Type B pancreatic cell (in vitro differentiated cells): ENCODE results near the gene TMBIM1. TPM values are rescaled to one million over a fixed set of nuclear protein-coding genes. Genes with fewer than 3 reads are reported as not detected.
A peak's percentile ranks its signal among the peaks of the same experiment; 100 is the strongest.
"Not testable (repeated sequence)": the region's sequence is repeated elsewhere in the genome, so short reads cannot be mapped to it uniquely, and the experiment has no call there.

ENCODE experiments used
- DNase-seq: peaks from one replicate; pipeline ENCODE4 v3.0.0; 2021; ENCODE audit warnings: mixed read lengths; ENCODE audit not compliant: unreplicated experiment; ENCODE audit errors: extremely low spot score
- H3K27ac Mint-ChIP-seq: 2 replicates; pipeline ENCODE4 v1.8.0; 2021; ENCODE audit warnings: mild to moderate bottlenecking, mixed read lengths
- H3K27me3 Mint-ChIP-seq: 2 replicates; pipeline ENCODE4 v1.8.0; 2021; ENCODE audit warnings: mixed read lengths
- H3K36me3 Mint-ChIP-seq: 2 replicates; pipeline ENCODE4 v1.8.0; 2021; ENCODE audit warnings: mixed read lengths
- H3K4me1 Mint-ChIP-seq: one replicate; pipeline ENCODE4 v1.8.0; 2021; ENCODE audit warnings: mixed read lengths; ENCODE audit not compliant: unreplicated experiment
- H3K4me3 Mint-ChIP-seq: 2 replicates; pipeline ENCODE4 v1.8.0; 2021; ENCODE audit warnings: mild to moderate bottlenecking, mixed read lengths
- H3K9me3 Mint-ChIP-seq: 2 replicates; pipeline ENCODE4 v1.8.0; 2021; ENCODE audit warnings: mixed read lengths
- CTCF ChIP-seq: fragments of 200-600 bp; sonication (generic); conservative IDR thresholded peaks from 2 replicates; pipeline ENCODE4 v1.5.0; 2021; ENCODE audit warnings: antibody characterized with exemption, mild to moderate bottlenecking
- total RNA-seq: library from RNA; stranded (reverse); gene quantifications from 2 replicates; pipeline ENCODE4 v1.2.1, GENCODE V29; 2021; ENCODE audit warnings: low replicate concordance

The TMBIM1 gene
- total RNA-seq, 1 donor from 2014 or later = 94.5 TPM

- no peak for TF ChIP-seq CTCF
- no peaks in the 10 kb centered on the region for H3K27me3 Mint-ChIP-seq
- H3K4me1 Mint-ChIP-seq = peaks cover 33% of the 10 kb centered on the region
- H3K27ac Mint-ChIP-seq = peak overlapping the region; percentile 88
- H3K9me3 Mint-ChIP-seq = no peaks in the 10 kb centered on the region
- peaks cover 16% of the 10 kb centered on the region for H3K36me3 Mint-ChIP-seq
- DNase-seq = no peak
- H3K4me3 Mint-ChIP-seq = no peak overlapping the region
Measured at GRCh38 chr2:218273908-218274249, 18.4 kb downstream of the TMBIM1 start.

GRCh38 chr2:218273214-218273907 lies 18.9 kb downstream of the TMBIM1 start:
- not testable (repeated sequence) for DNase-seq, H3K4me3 Mint-ChIP-seq, H3K9me3 Mint-ChIP-seq, H3K27me3 Mint-ChIP-seq
- Mint-ChIP-seq H3K36me3 (peaks cover 16% of the 10 kb centered on the region), H3K27ac (peak overlapping the region; percentile 93), H3K4me1 (peaks cover 33% of the 10 kb centered on the region)

GRCh38 chr2:218272531-218273212 lies 19.6 kb downstream of the TMBIM1 start:
- Mint-ChIP-seq H3K4me1 (peaks cover 34% of the 10 kb centered on the region), H3K9me3 (no peaks in the 10 kb centered on the region), H3K27me3 (no peaks in the 10 kb centered on the region), H3K4me3 (peak overlapping the region; percentile 93), H3K27ac (peak overlapping the region; percentile 93), H3K36me3 (peaks cover 16% of the 10 kb centered on the region)
- DNase-seq = peak; percentile 85
- TF ChIP-seq CTCF = peak; percentile 94

- Mint-ChIP-seq H3K4me1 (peaks cover 34% of the 10 kb centered on the region), H3K4me3 (peak overlapping the region; percentile 93), H3K27me3 (no peaks in the 10 kb centered on the region), H3K9me3 (no peaks in the 10 kb centered on the region), H3K27ac (peak overlapping the region; percentile 93), H3K36me3 (peaks cover 16% of the 10 kb centered on the region)
- no peak for DNase-seq
- no peak for TF ChIP-seq CTCF
Measured at GRCh38 chr2:218271865-218272530, 20.3 kb downstream of the TMBIM1 start.

- H3K4me3 Mint-ChIP-seq = peak overlapping the region; percentile 93
- H3K9me3 Mint-ChIP-seq = no peaks in the 10 kb centered on the region
- no peak for DNase-seq
- no peaks in the 10 kb centered on the region for H3K27me3 Mint-ChIP-seq
- peaks cover 32% of the 10 kb centered on the region for H3K4me1 Mint-ChIP-seq
- peak overlapping the region; percentile 93 for H3K27ac Mint-ChIP-seq
- no peak for TF ChIP-seq CTCF
- H3K36me3 Mint-ChIP-seq = peaks cover 14% of the 10 kb centered on the region
Measured at GRCh38 chr2:218271487-218271797, 20.9 kb downstream of the TMBIM1 start.
